ENCODE results near the gene CNTNAP5. TPM values are rescaled to one million over a fixed set of nuclear protein-coding genes. Genes with fewer than 3 reads are reported as not detected.

CNTNAP5 gene
- total and polyA plus RNA-seq, 9 of the 15 experiments (the other 6 are each of a cell fraction or from before 2014, with no cell fraction given), result not detected

DNA sequence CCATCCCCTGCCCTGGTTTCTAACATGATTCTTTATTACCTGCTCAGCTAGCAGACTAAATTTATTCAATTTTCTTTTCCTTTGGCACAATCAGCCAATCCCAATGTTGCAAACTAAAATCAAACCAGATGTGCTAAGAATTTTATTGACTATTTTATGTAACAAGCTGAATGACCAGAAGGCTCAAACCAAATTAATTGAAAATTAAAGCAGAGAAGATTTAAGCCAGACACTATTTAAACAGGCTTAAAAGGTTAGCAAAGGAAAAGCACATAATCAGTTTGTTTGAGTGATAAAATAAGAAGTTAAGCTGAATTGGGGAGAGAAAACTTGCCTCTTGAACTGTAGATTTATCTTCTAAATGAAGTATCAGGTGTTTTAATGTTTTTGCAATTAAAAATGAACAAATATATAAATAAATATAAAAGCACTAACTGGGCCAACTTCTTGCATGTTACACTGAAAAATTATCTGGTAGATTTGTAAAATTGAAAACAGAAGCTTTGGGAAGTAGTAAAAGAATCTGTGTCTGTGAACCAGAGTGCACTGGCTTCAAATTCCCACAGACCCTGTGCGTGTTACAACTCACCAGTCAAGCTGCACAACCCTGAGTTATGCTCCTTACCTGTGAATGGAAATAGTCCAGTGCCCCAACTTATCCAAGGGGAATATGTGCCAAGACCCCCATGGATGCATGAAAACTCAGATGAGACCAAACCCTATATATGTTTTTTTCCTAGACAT lies 283.4 kb downstream of the CNTNAP5 start:
- H2AFZ ChIP-seq (ENCODE audit: low read depth, low read length), result no peak overlapping the region
- H3K36me3 ChIP-seq (ENCODE audit: control insufficient read depth, insufficient read depth, low read length), result no peaks in the 10 kb centered on the region
- H3K4me3 ChIP-seq, result no peak overlapping the region
- peaks cover 1% of the 10 kb centered on the region; the same call in 1 of the 2 replicates for H3K9me3 ChIP-seq (replicated peaks; ENCODE audit: control insufficient read depth, insufficient read depth, low read depth, low read length)
- BruUV-seq (replicated peaks), result no TSS peak
- H3K4me2 ChIP-seq (ENCODE audit: insufficient read depth, low read length), result no peak overlapping the region
- ATAC-seq (no peak), FAIRE-seq (no peak), DNase-seq (ENCODE audit: extremely low read depth in 1 of 4, low spot score in 3 of 4) (no peak)
- ChIA-PET CTCF (ENCODE audit: low intra/inter-chr PET ratio) (no interaction called here), POLR2A (no interaction called here)
- intact Hi-C loops (cut with micrococcal nuclease) (no loop called here), in situ Hi-C loops (cut with MboI) (no loop called here)
- no peaks in the 10 kb centered on the region for H3K27me3 ChIP-seq (ENCODE audit: control insufficient read depth in 2 of 2, insufficient read depth in 2 of 2, low read length in 2 of 2)
- no peaks in the 10 kb centered on the region for H4K20me1 ChIP-seq (replicated peaks; ENCODE audit: control insufficient read depth, insufficient read depth, low read length)
- H3K4me1 ChIP-seq (replicated peaks in 1 of 2; ENCODE audit: control insufficient read depth in 2 of 2, insufficient read depth in 2 of 2, low read length in 2 of 2), result no peaks in the 10 kb centered on the region
- WGBS (ENCODE audit: insufficient coverage, low coverage, missing lambda C conversion rate), result 0% methylated on average over 1 of the region's 1 CpG
- H3K79me2 ChIP-seq (ENCODE audit: control insufficient read depth, insufficient read depth, low read length), result no peaks in the 10 kb centered on the region
- H3K27ac ChIP-seq (ENCODE audit: extremely low read depth, low read depth, low read length), result no peak overlapping the region
- no peak overlapping the region for H3K9ac ChIP-seq (ENCODE audit: insufficient read depth in 1 of 2, low read depth in 2 of 2, low read length in 2 of 2)
- H3K9me1 ChIP-seq (ENCODE audit: control insufficient read depth, insufficient read depth, low read length), result no peaks in the 10 kb centered on the region
- TF ChIP-seq POLR3A (IDR thresholded peaks at IDR 0.05; ENCODE audit: borderline replicate concordance, extremely low read depth, insufficient read depth, insufficient read length) (no peak), PYGO2 (tag; IDR thresholded peaks at IDR 0.05) (no peak), PRMT5 (CRISPR knock-in tag; IDR thresholded peaks at IDR 0.05) (no peak), ZNF239 (CRISPR knock-in tag; IDR thresholded peaks at IDR 0.05) (no peak), CEBPB (tag; IDR thresholded peaks at IDR 0.05) (no peak), ILK (tag; IDR thresholded peaks at IDR 0.05; ENCODE audit: borderline replicate concordance, low read depth) (no peak), ZNF212 (CRISPR knock-in tag; IDR thresholded peaks at IDR 0.05) (no peak), ZNF444 (CRISPR knock-in tag; IDR thresholded peaks at IDR 0.05) (no peak), HNRNPUL1 (IDR thresholded peaks at IDR 0.05; ENCODE audit: low read length) (no peak), DPF2 (IDR thresholded peaks at IDR 0.05) (no peak), RBM25 (IDR thresholded peaks at IDR 0.05; ENCODE audit: low read depth, low read length, severe bottlenecking) (no peak), HCFC1 (IDR thresholded peaks at IDR 0.05; ENCODE audit: low read depth, low read length) (no peak), GATA2 (CRISPR knock-in tag; IDR thresholded peaks at IDR 0.05) (no peak)
- TF ChIP-seq, protein P1, sequence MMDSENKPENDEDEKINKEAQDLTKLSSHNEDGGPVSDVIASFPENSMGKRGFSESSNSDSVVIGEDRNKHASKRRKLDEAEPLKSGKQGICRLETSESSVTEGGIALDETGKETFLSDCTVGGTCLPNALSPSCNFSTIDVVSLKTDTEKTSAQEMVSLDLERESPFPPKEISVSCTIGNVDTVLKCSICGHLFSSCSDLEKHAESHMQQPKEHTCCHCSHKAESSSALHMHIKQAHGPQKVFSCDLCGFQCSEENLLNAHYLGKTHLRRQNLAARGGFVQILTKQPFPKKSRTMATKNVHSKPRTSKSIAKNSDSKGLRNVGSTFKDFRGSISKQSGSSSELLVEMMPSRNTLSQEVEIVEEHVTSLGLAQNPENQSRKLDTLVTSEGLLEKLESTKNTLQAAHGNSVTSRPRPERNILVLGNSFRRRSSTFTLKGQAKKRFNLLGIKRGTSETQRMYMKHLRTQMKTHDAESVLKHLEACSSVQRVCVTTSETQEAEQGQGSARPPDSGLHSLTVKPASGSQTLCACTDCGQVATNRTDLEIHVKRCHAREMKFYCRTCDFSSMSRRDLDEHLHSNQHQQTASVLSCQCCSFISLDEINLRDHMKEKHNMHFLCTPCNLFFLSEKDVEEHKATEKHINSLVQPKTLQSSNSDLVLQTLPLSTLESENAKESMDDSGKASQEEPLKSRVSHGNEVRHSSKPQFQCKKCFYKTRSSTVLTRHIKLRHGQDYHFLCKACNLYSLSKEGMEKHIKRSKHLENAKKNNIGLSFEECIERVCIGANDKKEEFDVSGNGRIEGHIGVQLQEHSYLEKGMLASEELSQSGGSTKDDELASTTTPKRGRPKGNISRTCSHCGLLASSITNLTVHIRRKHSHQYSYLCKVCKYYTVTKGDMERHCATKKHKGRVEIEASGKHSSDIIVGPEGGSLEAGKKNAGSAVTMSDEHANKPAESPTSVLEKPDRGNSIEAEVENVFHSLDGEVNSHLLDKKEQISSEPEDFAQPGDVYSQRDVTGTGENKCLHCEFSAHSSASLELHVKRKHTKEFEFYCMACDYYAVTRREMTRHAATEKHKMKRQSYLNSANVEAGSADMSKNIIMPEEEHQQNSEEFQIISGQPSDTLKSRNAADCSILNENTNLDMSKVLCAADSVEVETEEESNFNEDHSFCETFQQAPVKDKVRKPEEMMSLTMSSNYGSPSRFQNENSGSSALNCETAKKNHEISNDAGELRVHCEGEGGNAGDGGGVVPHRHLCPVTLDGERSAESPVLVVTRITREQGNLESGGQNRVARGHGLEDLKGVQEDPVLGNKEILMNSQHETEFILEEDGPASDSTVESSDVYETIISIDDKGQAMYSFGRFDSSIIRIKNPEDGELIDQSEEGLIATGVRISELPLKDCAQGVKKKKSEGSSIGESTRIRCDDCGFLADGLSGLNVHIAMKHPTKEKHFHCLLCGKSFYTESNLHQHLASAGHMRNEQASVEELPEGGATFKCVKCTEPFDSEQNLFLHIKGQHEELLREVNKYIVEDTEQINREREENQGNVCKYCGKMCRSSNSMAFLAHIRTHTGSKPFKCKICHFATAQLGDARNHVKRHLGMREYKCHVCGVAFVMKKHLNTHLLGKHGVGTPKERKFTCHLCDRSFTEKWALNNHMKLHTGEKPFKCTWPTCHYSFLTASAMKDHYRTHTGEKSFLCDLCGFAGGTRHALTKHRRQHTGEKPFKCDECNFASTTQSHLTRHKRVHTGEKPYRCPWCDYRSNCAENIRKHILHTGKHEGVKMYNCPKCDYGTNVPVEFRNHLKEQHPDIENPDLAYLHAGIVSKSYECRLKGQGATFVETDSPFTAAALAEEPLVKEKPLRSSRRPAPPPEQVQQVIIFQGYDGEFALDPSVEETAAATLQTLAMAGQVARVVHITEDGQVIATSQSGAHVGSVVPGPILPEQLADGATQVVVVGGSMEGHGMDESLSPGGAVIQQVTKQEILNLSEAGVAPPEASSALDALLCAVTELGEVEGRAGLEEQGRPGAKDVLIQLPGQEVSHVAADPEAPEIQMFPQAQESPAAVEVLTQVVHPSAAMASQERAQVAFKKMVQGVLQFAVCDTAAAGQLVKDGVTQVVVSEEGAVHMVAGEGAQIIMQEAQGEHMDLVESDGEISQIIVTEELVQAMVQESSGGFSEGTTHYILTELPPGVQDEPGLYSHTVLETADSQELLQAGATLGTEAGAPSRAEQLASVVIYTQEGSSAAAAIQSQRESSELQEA (IDR thresholded peaks at IDR 0.05; ENCODE audit: low read depth), result no peak
- TF ChIP-seq, protein P2, sequence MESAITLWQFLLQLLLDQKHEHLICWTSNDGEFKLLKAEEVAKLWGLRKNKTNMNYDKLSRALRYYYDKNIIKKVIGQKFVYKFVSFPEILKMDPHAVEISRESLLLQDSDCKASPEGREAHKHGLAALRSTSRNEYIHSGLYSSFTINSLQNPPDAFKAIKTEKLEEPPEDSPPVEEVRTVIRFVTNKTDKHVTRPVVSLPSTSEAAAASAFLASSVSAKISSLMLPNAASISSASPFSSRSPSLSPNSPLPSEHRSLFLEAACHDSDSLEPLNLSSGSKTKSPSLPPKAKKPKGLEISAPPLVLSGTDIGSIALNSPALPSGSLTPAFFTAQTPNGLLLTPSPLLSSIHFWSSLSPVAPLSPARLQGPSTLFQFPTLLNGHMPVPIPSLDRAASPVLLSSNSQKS (CRISPR knock-in tag; IDR thresholded peaks at IDR 0.05), result no peak

Data from K562 (cell line).